HEK293 (cell line): ENCODE measurements around the gene LEF1.

Experiments used
- CTCF ChIA-PET: fragments of 350-600 bp; formaldehyde crosslinking; extraction: SDS; loops from one replicate; lab custom pipeline; 2021; ENCODE audit warnings: antibody characterized with exemption; lab: Yijun Ruan, JAX
- POLR2A ChIA-PET: fragments of 300-600 bp; formaldehyde crosslinking; extraction: SDS; loops from one replicate; lab custom pipeline; 2020; ENCODE audit warnings: antibody characterized with exemption, inconsistent platforms; lab: Yijun Ruan, JAX
- H3K27ac ChIP-seq: fragments of 200-500 bp; sonication (Bioruptor generic); 2 replicates; pipeline ENCODE4 v1.5.1; 2014; ENCODE audit warnings: low read depth, low read length, control low read depth, inconsistent platforms; ENCODE audit errors: extremely low read depth
- H3K36me3 ChIP-seq, 2 experiments: fragments of 200-500 bp in 1 of 2; sonication (Bioruptor generic) in 1 of 2; 1 replicate in 1 of 2; 2 replicates in 1 of 2; pipeline ENCODE4 v1.5.1; 2014 to 2017; ENCODE audit warnings: inconsistent platforms in 2 of 2, low read length in 2 of 2; ENCODE audit not compliant: control insufficient read depth in 2 of 2, insufficient read depth in 1 of 2
- H3K4me1 ChIP-seq: fragments of 200-500 bp; sonication (Bioruptor generic); 2 replicates; pipeline ENCODE4 v1.5.1; 2014; ENCODE audit warnings: mild to moderate bottlenecking, low read length, inconsistent platforms; ENCODE audit not compliant: control insufficient read depth, insufficient read depth
- H3K4me3 ChIP-seq: 2 replicates; pipeline ENCODE4 v1.5.1; 2011; ENCODE audit warnings: low read depth, mild to moderate bottlenecking, control low read depth, low read length, moderate library complexity
- H3K9me3 ChIP-seq: fragments of 200-500 bp; sonication (Bioruptor generic); 2 replicates; pipeline ENCODE4 v1.5.1; 2014; ENCODE audit warnings: low read depth, low read length, inconsistent platforms; ENCODE audit not compliant: control insufficient read depth, insufficient read depth
- BCL6B ChIP-seq: fragments of 450-650 bp; formaldehyde crosslinking; IDR thresholded peaks from 2 replicates; pipeline ENCODE4 v1.5.1; 2017; ENCODE audit warnings: missing biosample characterization, missing genetic modification characterization
- EGR2 ChIP-seq: fragments of 450-650 bp; formaldehyde crosslinking; IDR thresholded peaks from 2 replicates; pipeline ENCODE4 v1.5.1; 2016; ENCODE audit warnings: low read depth, missing biosample characterization, missing genetic modification characterization
- PRDM2 ChIP-seq: fragments of 450-650 bp; formaldehyde crosslinking; IDR thresholded peaks from 2 replicates; pipeline ENCODE4 v1.5.1; 2016; ENCODE audit warnings: missing biosample characterization, missing genetic modification characterization, borderline replicate concordance
- SP2 ChIP-seq: fragments of 450-650 bp; formaldehyde crosslinking; IDR thresholded peaks from 2 replicates; pipeline ENCODE4 v1.5.1; 2016; ENCODE audit warnings: missing biosample characterization, missing genetic modification characterization
- ZBTB48 ChIP-seq: fragments of 450-650 bp; formaldehyde crosslinking; IDR thresholded peaks from 2 replicates; pipeline ENCODE4 v1.5.1; 2016; ENCODE audit warnings: missing biosample characterization, missing genetic modification characterization
- ZNF114 ChIP-seq: fragments of 450-650 bp; formaldehyde crosslinking; IDR thresholded peaks from 2 replicates; pipeline ENCODE4 v1.5.0; 2017; ENCODE audit warnings: missing biosample characterization, missing genetic modification characterization
- ZNF335 ChIP-seq: fragments of 450-650 bp; formaldehyde crosslinking; conservative IDR thresholded peaks from 2 replicates; pipeline ENCODE4 v1.5.1; 2016; ENCODE audit warnings: missing biosample characterization, missing genetic modification characterization
- ZNF449 ChIP-seq: fragments of 450-650 bp; formaldehyde crosslinking; IDR thresholded peaks from 2 replicates; pipeline ENCODE4 v1.5.1; 2017; ENCODE audit warnings: missing biosample characterization, mild to moderate bottlenecking, missing genetic modification characterization, moderate library complexity
- ZNF513 ChIP-seq: fragments of 450-650 bp; IDR thresholded peaks from 2 replicates; pipeline ENCODE4 v1.5.1; 2018; ENCODE audit warnings: missing biosample characterization, missing genetic modification characterization
- ZNF529 ChIP-seq: fragments of 450-650 bp; formaldehyde crosslinking; IDR thresholded peaks from 2 replicates; pipeline ENCODE4 v1.5.1; 2017; ENCODE audit warnings: missing genetic modification characterization, missing biosample characterization; ENCODE audit not compliant: insufficient replicate concordance
- ZNF610 ChIP-seq: fragments of 450-650 bp; formaldehyde crosslinking; IDR thresholded peaks from 2 replicates; pipeline ENCODE4 v1.5.1; 2016; ENCODE audit warnings: missing biosample characterization, missing genetic modification characterization, borderline replicate concordance
- ZNF664 ChIP-seq: fragments of 450-650 bp; formaldehyde crosslinking; IDR thresholded peaks from 2 replicates; pipeline ENCODE4 v1.5.1; 2016; ENCODE audit warnings: missing biosample characterization, missing genetic modification characterization
- ZNF677 ChIP-seq: fragments of 450-650 bp; IDR thresholded peaks from 2 replicates; pipeline ENCODE4 v1.5.0; 2018; ENCODE audit warnings: missing biosample characterization, mild to moderate bottlenecking, missing genetic modification characterization, moderate library complexity
- ZNF768 ChIP-seq: fragments of 450-650 bp; formaldehyde crosslinking; IDR thresholded peaks from 2 replicates; pipeline ENCODE4 v1.5.1; 2018; ENCODE audit warnings: missing biosample characterization, mild to moderate bottlenecking, missing genetic modification characterization
- TF ChIP-seq, protein P1 (sequence below): fragments of 450-650 bp; formaldehyde crosslinking; IDR thresholded peaks from 2 replicates; pipeline ENCODE4 v1.5.1; 2016; ENCODE audit warnings: missing biosample characterization, missing genetic modification characterization
- TF ChIP-seq, protein P2 (sequence below): fragments of 450-650 bp; formaldehyde crosslinking; IDR thresholded peaks from 2 replicates; pipeline ENCODE4 v1.5.1; 2017; ENCODE audit warnings: missing biosample characterization, missing genetic modification characterization
- TF ChIP-seq, protein P3 (sequence below): fragments of 450-650 bp; formaldehyde crosslinking; IDR thresholded peaks from 2 replicates; pipeline ENCODE4 v1.5.1; 2016; ENCODE audit warnings: missing biosample characterization, missing genetic modification characterization

The LEF1 gene

DNA sequence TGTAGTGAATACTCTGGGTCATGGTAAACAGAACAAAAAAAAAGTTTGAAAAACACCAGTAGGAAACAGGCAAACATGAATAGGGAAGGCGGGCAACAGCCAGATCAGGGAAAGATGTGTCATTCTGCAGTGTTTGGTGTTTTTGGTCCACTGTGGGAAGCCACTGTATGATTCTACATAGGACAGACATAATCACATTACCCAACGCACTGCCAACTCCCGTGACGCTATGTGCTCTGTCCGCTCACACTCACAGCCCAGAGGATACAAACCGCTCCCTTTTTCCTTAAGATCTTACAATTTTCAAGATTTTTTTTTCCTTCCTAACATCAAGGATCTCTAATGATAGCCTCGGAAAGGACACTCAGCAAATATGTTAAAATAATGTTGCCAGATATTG is 119.7 kb downstream of the LEF1 start (continued):
- TF ChIP-seq, protein P1, sequence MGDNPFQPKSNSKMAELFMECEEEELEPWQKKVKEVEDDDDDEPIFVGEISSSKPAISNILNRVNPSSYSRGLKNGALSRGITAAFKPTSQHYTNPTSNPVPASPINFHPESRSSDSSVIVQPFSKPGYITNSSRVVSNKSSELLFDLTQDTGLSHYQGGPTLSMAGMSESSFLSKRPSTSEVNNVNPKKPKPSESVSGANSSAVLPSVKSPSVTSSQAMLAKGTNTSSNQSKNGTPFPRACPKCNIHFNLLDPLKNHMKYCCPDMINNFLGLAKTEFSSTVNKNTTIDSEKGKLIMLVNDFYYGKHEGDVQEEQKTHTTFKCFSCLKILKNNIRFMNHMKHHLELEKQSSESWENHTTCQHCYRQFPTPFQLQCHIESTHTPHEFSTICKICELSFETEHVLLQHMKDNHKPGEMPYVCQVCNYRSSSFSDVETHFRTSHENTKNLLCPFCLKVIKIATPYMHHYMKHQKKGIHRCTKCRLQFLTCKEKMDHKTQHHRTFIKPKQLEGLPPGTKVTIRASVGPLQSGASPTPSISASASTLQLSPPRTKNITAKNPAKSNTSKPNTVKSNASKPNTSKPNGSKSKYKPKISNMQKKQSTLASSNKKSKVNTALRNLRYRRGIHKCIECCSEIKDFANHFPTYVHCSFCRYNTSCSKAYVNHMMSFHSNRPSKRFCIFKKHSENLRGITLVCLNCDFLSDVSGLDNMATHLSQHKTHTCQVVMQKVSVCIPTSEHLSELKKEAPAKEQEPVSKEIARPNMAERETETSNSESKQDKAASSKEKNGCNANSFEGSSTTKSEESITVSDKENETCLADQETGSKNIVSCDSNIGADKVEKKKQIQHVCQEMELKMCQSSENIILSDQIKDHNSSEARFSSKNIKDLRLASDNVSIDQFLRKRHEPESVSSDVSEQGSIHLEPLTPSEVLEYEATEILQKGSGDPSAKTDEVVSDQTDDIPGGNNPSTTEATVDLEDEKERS (tag by site-specific recombination), result no peak
- TF ChIP-seq ZNF449 (tag by site-specific recombination), result no peak
- no peak for TF ChIP-seq ZNF610
- no peak for TF ChIP-seq SP2
- TF ChIP-seq, protein P2, sequence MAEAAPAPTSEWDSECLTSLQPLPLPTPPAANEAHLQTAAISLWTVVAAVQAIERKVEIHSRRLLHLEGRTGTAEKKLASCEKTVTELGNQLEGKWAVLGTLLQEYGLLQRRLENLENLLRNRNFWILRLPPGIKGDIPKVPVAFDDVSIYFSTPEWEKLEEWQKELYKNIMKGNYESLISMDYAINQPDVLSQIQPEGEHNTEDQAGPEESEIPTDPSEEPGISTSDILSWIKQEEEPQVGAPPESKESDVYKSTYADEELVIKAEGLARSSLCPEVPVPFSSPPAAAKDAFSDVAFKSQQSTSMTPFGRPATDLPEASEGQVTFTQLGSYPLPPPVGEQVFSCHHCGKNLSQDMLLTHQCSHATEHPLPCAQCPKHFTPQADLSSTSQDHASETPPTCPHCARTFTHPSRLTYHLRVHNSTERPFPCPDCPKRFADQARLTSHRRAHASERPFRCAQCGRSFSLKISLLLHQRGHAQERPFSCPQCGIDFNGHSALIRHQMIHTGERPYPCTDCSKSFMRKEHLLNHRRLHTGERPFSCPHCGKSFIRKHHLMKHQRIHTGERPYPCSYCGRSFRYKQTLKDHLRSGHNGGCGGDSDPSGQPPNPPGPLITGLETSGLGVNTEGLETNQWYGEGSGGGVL, result no peak
- TF ChIP-seq BCL6B, result no peak
- TF ChIP-seq, all 188 proteins: peak for 0

DNA sequence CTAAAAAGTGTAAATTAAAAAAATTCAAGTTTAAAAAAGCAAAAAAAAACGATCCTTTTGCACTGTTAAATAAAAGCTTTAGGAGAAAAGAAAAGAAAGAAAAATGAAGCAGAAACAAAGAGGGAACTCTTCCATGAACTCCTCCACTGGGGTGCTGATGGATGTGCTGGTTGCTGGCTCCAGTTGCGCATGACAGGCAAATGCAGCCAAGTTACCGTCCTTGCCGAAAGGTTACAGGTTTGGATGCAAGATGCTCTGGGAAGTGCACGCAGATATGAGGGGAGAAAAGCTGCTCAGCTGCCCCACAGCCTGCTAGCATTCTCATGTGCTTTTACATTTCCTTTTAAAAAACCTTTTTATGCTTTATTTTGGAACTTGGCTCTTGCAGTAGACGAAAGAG is 120.6 kb downstream of the LEF1 start:
- H3K36me3 ChIP-seq, result peaks cover 0 to 24% of the 10 kb centered on the region in 2 experiments; a peak in 1 of 3 replicates
- no peak for TF ChIP-seq ZNF664 (tag by site-specific recombination)
- TF ChIP-seq PRDM2 (tag by site-specific recombination), result no peak
- no peak for TF ChIP-seq ZNF114
- no peak for TF ChIP-seq ZNF768 (tag by site-specific recombination)
- no peak for TF ChIP-seq ZNF513 (tag by site-specific recombination)
- TF ChIP-seq ZNF529 (tag by site-specific recombination), result no peak
- no peak for TF ChIP-seq ZNF335 (tag by site-specific recombination)
- no peak for TF ChIP-seq EGR2
- TF ChIP-seq ZNF677, result no peak
- no peak for TF ChIP-seq ZBTB48 (tag by site-specific recombination)
- TF ChIP-seq, protein P3, sequence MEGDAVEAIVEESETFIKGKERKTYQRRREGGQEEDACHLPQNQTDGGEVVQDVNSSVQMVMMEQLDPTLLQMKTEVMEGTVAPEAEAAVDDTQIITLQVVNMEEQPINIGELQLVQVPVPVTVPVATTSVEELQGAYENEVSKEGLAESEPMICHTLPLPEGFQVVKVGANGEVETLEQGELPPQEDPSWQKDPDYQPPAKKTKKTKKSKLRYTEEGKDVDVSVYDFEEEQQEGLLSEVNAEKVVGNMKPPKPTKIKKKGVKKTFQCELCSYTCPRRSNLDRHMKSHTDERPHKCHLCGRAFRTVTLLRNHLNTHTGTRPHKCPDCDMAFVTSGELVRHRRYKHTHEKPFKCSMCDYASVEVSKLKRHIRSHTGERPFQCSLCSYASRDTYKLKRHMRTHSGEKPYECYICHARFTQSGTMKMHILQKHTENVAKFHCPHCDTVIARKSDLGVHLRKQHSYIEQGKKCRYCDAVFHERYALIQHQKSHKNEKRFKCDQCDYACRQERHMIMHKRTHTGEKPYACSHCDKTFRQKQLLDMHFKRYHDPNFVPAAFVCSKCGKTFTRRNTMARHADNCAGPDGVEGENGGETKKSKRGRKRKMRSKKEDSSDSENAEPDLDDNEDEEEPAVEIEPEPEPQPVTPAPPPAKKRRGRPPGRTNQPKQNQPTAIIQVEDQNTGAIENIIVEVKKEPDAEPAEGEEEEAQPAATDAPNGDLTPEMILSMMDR, result no peak
- CTCF ChIA-PET, result no interaction called here

More for the DNA sequence above, 120.6 kb downstream of the LEF1 start:
- POLR2A ChIA-PET, result no interaction called here
- Histone ChIP-seq H3K4me3 (no peak overlapping the region), H3K4me1 (no peaks in the 10 kb centered on the region), H3K27ac (no peak overlapping the region), H3K9me3 (no peaks in the 10 kb centered on the region)
